SK-N-SH treated with all-trans-retinoic acid at 6 μM for 48 hours (cell line): ENCODE data around the gene SH3RF2.

Experiments
- BACH2 ChIP-seq: fragments of 250-450 bp; sonication (Bioruptor Pico); IDR thresholded peaks from 2 replicates; pipeline ENCODE4 v1.9.0; 2021; ENCODE audit warnings: mild to moderate bottlenecking, borderline replicate concordance
- CSDC2 ChIP-seq: fragments of 250-450 bp; sonication (Bioruptor Pico); IDR thresholded peaks from 2 replicates; pipeline ENCODE4 v1.5.0; 2020; ENCODE audit warnings: mild to moderate bottlenecking, moderate library complexity
- RARB ChIP-seq: fragments of 250-450 bp; sonication (Bioruptor Pico); IDR thresholded peaks from 2 replicates; pipeline ENCODE4 v1.8.0; 2021; ENCODE audit warnings: mild to moderate bottlenecking, moderate library complexity
- ZC3H10 ChIP-seq: fragments of 250-450 bp; sonication (Bioruptor Pico); IDR thresholded peaks from 2 replicates; pipeline ENCODE4 v1.5.1; 2021; ENCODE audit warnings: mild to moderate bottlenecking, moderate library complexity
- ZFP3 ChIP-seq: fragments of 250-450 bp; sonication (Bioruptor Pico); IDR thresholded peaks from 2 replicates; pipeline ENCODE4 v1.5.0; 2020; ENCODE audit warnings: mild to moderate bottlenecking, moderate library complexity

- TF ChIP-seq ZC3H10 (CRISPR knock-in tag): no peak
- no peak for TF ChIP-seq BACH2 (CRISPR knock-in tag)
- TF ChIP-seq RARB (CRISPR knock-in tag): no peak
- no peak for TF ChIP-seq CSDC2 (CRISPR knock-in tag)
- no peak for TF ChIP-seq ZFP3
Observed at GRCh38 chr5:146103594-146103993, 167.2 kb downstream of the SH3RF2 start.
